Measurements from ENCODE around the gene BAG5.

BAG5 gene

DNA sequence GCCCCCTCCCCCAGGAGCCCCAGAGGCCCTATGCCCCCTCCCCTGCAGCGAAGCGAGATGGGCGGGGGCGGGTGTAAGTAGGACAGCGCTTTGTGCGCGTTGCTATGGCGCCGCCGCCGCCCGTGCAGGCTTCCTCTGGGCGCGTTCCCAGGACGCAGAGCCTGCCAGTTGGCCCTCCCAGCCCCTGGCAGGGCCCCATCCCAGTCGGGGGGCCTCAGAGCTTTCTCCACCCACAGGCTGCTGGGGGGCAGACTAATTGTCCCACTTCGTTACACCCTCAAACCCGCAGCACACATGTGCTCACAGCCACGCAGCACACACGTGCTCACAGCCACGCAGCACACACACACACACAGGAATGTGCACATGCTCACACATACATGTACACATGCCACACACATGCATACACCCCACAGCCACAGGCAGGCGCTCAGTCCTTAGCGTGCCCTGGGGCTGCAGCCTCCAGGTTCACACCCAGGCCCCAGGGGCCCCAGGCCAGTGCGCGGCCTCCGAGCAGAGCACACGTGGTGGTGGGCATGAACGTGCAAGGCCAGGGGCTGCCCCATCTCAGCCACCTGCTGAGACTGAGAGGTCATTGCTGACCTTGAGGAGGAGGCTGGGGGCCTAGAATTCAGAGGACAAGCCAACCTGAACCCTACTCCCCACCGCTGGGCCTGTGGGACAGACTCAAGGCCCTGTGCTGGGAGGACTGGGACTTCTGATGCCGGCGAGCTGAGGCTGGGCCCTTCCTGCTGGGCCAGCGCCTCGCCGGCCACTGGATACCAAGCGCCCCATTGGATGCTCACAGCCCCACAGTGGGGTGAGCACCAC, 17.9 kb downstream of the BAG5 start:
- no peaks in the 10 kb centered on the region for H3K79me2 ChIP-seq (ENCODE audit: insufficient read depth, low read length)
- no peak overlapping the region for H3K4me3 ChIP-seq (ENCODE audit: low read length, poor library complexity, severe bottlenecking)
- H3K9me3 ChIP-seq (ENCODE audit: insufficient read depth, low read depth, low read length): no peaks in the 10 kb centered on the region
- no peaks in the 10 kb centered on the region for H3K4me1 ChIP-seq (ENCODE audit: insufficient read depth, low read length, poor library complexity, severe bottlenecking)
- no peak overlapping the region for H2AFZ ChIP-seq (ENCODE audit: low read length)
- no peaks in the 10 kb centered on the region for H3K9me2 ChIP-seq (replicated peaks; ENCODE audit: low read depth, low read length)
- TF ChIP-seq EZH2phosphoT487 (IDR thresholded peaks at IDR 0.05; ENCODE audit: borderline replicate concordance): no peak
- TF ChIP-seq, protein P1, sequence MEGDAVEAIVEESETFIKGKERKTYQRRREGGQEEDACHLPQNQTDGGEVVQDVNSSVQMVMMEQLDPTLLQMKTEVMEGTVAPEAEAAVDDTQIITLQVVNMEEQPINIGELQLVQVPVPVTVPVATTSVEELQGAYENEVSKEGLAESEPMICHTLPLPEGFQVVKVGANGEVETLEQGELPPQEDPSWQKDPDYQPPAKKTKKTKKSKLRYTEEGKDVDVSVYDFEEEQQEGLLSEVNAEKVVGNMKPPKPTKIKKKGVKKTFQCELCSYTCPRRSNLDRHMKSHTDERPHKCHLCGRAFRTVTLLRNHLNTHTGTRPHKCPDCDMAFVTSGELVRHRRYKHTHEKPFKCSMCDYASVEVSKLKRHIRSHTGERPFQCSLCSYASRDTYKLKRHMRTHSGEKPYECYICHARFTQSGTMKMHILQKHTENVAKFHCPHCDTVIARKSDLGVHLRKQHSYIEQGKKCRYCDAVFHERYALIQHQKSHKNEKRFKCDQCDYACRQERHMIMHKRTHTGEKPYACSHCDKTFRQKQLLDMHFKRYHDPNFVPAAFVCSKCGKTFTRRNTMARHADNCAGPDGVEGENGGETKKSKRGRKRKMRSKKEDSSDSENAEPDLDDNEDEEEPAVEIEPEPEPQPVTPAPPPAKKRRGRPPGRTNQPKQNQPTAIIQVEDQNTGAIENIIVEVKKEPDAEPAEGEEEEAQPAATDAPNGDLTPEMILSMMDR (conservative IDR thresholded peaks at IDR 0.05; ENCODE audit: low read length): no peak
- H3K36me3 ChIP-seq (ENCODE audit: insufficient read depth, low read length): no peaks in the 10 kb centered on the region
- no peaks in the 10 kb centered on the region for H3F3A ChIP-seq (ENCODE audit: low read depth)
- H3K4me2 ChIP-seq (ENCODE audit: low read depth, low read length, poor library complexity, severe bottlenecking): no peak overlapping the region
- no peaks in the 10 kb centered on the region for H4K20me1 ChIP-seq (ENCODE audit: insufficient read depth, low read length, poor library complexity, severe bottlenecking)
- H3K9ac ChIP-seq (ENCODE audit: low read depth, low read length, poor library complexity, severe bottlenecking): no peak overlapping the region
- H3K27me3 ChIP-seq (ENCODE audit: insufficient read depth, low read length, poor library complexity, severe bottlenecking): no peaks in the 10 kb centered on the region

DNA sequence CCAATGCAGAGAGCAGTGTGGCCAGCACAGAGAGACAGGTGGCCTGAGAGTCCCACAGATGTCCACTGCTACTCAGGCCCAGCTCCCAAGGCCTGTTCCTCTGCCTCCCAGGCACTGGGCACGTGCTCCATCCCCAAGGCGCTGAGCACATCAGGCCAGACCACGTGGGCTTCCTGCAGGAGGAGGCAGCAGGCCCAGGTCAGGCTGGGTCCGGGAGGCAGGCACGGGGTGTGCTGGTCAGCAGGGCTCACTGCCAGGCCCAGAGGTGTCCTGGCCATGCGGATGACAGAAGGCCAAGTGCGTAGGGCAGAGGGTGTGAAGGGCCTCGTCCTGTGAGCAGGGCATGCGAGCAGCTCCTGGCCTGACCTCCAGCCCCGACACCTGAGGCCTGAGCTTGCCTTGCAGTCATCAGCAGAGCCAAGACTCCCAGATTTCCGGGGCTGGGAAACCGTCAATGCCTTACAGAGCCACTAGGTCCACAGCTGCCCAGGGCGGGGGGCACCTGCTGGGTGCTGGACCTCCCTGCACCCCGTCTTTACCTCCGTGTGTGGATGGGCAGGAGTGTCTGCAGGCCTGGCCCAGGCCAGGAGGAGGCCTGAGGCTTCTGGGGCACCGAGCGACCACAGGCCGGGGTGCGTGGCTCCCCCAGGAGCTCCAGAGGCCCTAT, 18.6 kb downstream of the BAG5 start:
- no peak overlapping the region for H3K4me3 ChIP-seq (ENCODE audit: low read length, poor library complexity, severe bottlenecking)
- no peaks in the 10 kb centered on the region for H3K27me3 ChIP-seq (ENCODE audit: insufficient read depth, low read length, poor library complexity, severe bottlenecking)
- no peak overlapping the region for H2AFZ ChIP-seq (ENCODE audit: low read length)
- H3K9me3 ChIP-seq (ENCODE audit: insufficient read depth, low read depth, low read length): no peaks in the 10 kb centered on the region
- H3K36me3 ChIP-seq (ENCODE audit: insufficient read depth, low read length): no peaks in the 10 kb centered on the region
- H3K9me2 ChIP-seq (replicated peaks; ENCODE audit: low read depth, low read length): no peaks in the 10 kb centered on the region
- H3K9ac ChIP-seq (ENCODE audit: low read depth, low read length, poor library complexity, severe bottlenecking): no peak overlapping the region
- TF ChIP-seq, protein P1 (conservative IDR thresholded peaks at IDR 0.05; ENCODE audit: low read length): no peak
- no peak for TF ChIP-seq EZH2phosphoT487 (IDR thresholded peaks at IDR 0.05; ENCODE audit: borderline replicate concordance)
- H3F3A ChIP-seq (ENCODE audit: low read depth): no peaks in the 10 kb centered on the region
- H3K4me1 ChIP-seq (ENCODE audit: insufficient read depth, low read length, poor library complexity, severe bottlenecking): no peaks in the 10 kb centered on the region
- no peaks in the 10 kb centered on the region for H3K79me2 ChIP-seq (ENCODE audit: insufficient read depth, low read length)
- no peak overlapping the region for H3K4me2 ChIP-seq (ENCODE audit: low read depth, low read length, poor library complexity, severe bottlenecking)
- no peaks in the 10 kb centered on the region for H4K20me1 ChIP-seq (ENCODE audit: insufficient read depth, low read length, poor library complexity, severe bottlenecking)

DNA sequence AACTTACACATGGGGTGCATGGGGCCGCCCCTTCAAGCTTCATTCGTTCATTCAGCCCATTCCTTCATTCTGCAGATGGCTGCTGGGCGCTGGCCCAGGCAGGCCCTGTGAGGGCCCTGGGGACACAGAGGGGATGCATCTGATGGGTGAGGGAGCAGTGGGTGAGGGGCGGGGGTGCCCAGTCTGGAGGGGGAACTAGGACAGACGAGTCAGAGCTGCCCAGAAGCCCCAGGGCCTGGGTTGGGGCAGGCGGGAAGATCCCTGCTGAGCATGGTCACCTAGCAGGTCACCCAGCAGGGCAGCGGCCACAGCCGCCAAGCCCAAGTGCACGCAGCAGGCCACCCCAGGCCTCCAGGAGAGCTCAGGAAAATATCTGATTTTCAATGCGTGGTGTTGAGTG, 19.3 kb downstream of the BAG5 start:
- TF ChIP-seq, protein P1 (conservative IDR thresholded peaks at IDR 0.05; ENCODE audit: low read length): no peak
- no peak for TF ChIP-seq EZH2phosphoT487 (IDR thresholded peaks at IDR 0.05; ENCODE audit: borderline replicate concordance)
- no peaks in the 10 kb centered on the region for H3K4me1 ChIP-seq (ENCODE audit: insufficient read depth, low read length, poor library complexity, severe bottlenecking)
- H3K79me2 ChIP-seq (ENCODE audit: insufficient read depth, low read length): no peaks in the 10 kb centered on the region
- no peak overlapping the region for H3K9ac ChIP-seq (ENCODE audit: low read depth, low read length, poor library complexity, severe bottlenecking)
- no peaks in the 10 kb centered on the region for H3K9me3 ChIP-seq (ENCODE audit: insufficient read depth, low read depth, low read length)
- no peaks in the 10 kb centered on the region for H3K9me2 ChIP-seq (replicated peaks; ENCODE audit: low read depth, low read length)
- no peaks in the 10 kb centered on the region for H3K36me3 ChIP-seq (ENCODE audit: insufficient read depth, low read length)
- no peak overlapping the region for H2AFZ ChIP-seq (ENCODE audit: low read length)
- H3K4me2 ChIP-seq (ENCODE audit: low read depth, low read length, poor library complexity, severe bottlenecking): no peak overlapping the region
- H3K4me3 ChIP-seq (ENCODE audit: low read length, poor library complexity, severe bottlenecking): no peak overlapping the region
- no peaks in the 10 kb centered on the region for H3F3A ChIP-seq (ENCODE audit: low read depth)
- no peaks in the 10 kb centered on the region for H4K20me1 ChIP-seq (ENCODE audit: insufficient read depth, low read length, poor library complexity, severe bottlenecking)
- no peaks in the 10 kb centered on the region for H3K27me3 ChIP-seq (ENCODE audit: insufficient read depth, low read length, poor library complexity, severe bottlenecking)

Data from Loucy (cell line).